ENCODE results near the gene PRKD1.

DNA sequence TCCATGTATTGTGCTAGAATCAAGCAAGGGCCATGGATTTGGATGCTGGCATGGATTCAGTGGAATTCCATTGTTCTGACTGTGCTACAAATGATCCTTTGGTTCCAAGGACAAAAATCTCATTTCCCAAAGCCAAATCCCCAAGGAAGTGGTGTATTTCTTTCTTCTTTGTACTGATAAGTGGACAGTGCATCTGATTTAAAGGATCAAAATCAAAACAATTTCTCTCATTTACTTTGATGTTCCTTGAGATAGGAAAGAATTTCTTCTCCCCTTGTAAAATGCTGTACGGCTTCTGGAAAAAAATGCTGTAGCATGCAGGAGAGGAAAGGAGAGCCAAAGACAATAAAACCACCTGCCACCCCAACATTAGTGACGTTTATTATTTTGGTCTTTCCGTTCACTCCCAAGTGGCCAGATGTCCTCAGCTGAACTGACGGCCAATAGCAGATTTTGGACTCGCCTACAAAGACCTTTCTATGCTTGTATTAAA is 185.7 kb downstream of the PRKD1 start:
- TF ChIP-seq, protein P1, sequence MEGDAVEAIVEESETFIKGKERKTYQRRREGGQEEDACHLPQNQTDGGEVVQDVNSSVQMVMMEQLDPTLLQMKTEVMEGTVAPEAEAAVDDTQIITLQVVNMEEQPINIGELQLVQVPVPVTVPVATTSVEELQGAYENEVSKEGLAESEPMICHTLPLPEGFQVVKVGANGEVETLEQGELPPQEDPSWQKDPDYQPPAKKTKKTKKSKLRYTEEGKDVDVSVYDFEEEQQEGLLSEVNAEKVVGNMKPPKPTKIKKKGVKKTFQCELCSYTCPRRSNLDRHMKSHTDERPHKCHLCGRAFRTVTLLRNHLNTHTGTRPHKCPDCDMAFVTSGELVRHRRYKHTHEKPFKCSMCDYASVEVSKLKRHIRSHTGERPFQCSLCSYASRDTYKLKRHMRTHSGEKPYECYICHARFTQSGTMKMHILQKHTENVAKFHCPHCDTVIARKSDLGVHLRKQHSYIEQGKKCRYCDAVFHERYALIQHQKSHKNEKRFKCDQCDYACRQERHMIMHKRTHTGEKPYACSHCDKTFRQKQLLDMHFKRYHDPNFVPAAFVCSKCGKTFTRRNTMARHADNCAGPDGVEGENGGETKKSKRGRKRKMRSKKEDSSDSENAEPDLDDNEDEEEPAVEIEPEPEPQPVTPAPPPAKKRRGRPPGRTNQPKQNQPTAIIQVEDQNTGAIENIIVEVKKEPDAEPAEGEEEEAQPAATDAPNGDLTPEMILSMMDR (IDR thresholded peaks at IDR 0.05; ENCODE audit: low read depth, low read length, poor library complexity, severe bottlenecking): no peak
- TF ChIP-seq EZH2phosphoT487 (IDR thresholded peaks at IDR 0.05; ENCODE audit: borderline replicate concordance, low read length): no peak
